LNCAP (cell line): ENCODE data around the gene BMF.

ENCODE experiments used
- CTCF ChIP-seq: fragments of 450-650 bp; IDR thresholded peaks from 2 replicates; pipeline ENCODE4 v1.5.1; 2017; ENCODE audit warnings: mild to moderate bottlenecking

BMF gene

DNA sequence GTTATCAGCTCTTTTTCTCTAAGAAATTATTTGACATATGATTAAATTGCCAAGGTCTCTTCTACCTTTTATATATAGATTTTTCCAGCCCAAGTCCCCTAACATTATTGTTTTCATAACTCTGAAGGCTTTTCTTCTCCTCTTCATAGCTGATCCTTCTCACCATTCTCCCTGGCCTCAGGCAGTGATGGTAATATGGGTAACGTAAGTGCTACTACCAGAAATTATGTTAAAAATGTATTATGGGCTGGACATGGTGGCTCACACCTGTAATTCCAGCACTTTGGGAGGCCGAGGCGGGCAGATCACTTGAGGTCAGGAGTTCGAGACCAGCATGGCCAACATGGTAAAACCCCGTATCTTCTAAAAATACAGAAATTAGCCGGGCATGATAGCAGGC, 29.2 kb downstream of the BMF start:
- TF ChIP-seq CTCF: no peak

DNA sequence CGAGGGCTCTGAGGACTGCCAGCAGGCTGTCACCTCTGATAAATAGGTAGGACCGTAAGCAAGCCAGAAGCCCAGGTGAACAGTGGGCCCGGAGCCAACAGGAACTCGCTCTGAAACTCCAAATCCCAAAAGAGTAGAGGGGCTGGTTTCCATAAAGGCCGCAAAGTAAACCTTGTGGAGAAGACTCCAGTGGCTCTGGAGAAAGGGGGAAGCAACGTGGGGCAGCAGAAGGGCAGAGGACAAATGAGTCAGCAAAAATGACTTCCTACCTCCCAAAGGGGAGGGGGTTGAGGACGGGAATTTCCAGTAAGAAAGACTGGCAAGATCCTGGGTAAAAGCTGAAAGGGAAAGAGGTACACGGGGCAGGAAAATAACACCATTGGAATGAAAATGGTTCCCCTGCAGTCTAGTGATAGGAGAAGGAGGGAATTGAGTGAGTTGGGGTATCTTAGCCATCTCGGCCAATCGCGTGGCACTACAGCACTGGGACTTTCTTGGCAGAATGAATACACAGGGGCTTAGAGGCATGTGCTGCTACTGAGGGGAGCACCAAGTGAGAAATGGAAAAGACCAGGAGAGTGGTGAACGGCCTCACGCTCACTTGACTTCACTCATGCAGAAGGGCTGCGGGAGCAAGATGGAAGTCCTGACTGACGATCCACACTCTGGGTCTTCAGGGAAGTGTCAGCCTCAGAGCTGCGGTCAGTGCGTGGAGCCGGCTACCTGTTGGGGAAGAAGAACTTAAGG, 33.2 kb downstream of the BMF start:
- no peak for TF ChIP-seq CTCF

DNA sequence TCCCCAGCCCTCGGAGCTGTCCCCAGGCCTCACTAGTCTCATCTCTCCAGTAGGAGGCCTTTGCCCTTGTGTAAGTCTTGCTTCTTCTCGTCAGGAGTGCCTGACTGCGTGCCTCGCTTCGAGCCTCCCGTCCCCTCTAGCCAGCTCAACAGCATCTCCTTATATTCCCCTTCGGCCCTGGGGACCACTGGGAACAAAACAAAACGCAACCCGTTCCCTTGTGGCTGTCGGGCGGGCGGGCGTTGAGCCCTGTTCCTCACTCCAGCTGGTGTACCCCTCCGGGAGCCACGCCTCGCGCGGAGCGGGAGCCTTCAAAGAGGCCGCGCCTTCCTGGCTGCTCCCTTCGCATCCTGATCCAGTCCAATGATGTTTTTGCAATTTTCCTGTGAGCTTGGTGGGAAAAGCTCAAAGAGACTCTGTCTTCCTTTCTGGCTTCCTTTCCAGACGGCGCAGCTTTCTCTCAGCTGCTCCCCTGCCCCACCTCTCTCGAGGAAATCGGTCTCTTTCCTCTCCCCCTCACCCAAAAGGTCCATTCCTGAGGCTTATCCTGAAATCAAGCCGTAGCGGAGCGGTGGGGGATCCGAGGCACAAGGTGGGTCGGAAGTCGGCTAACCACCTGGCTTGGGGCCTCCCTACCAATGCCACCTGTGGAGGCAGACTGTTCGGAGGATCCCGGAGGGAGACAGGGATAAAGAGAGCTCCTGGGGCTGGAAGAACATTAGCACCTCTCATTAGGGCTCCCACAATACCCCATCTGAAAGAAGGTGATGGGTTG, 36.3 kb downstream of the BMF start:
- no peak for TF ChIP-seq CTCF

DNA sequence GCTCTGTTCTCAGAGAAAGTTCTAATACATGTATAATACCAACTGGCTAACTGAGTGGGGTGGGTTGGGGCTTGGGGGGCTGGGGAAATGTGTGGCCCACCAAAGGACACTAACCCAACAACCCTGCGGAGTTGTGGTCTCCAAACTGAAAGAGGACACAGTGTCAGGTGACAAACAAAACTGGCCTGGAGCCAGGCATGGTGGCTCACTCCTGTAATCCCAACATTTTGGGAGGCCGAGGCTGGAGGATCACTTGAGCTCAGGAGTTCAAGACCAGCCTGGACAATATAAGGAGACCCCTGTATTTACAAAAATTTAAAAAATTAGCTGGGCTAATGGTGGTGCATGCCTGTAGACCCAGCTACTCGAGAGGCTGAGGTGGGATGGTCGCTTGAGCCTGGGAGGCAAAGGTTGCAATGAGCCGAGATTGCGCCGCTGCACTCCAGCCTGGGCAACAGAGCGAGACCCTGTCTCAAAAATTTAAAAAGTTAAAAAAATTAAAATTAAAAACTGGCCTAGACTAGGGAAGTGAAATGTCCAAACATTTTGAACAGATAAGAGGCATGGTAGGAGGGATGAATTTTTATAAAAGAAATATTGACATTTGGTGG, 38.0 kb downstream of the BMF start:
- no peak for TF ChIP-seq CTCF

DNA sequence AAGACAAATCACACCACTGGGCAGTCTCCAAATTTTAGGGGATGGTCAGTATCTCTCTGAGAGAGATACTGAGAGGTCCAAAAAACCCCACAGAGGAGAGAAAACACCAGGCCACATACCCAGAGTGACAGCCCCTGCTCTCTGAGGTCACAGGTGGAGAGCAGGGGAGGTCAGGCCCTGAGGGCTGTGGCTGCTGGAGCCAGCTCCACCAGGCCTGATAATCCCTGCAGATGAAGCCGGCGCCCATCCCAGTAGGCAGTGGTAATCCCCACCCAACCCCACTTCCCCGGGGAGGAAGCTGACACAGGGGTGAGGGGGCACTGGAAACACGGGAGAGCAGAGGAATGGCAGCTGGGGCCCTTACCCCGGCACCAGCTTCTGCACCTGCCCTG, 38.5 kb downstream of the BMF start:
- no peak for TF ChIP-seq CTCF

DNA sequence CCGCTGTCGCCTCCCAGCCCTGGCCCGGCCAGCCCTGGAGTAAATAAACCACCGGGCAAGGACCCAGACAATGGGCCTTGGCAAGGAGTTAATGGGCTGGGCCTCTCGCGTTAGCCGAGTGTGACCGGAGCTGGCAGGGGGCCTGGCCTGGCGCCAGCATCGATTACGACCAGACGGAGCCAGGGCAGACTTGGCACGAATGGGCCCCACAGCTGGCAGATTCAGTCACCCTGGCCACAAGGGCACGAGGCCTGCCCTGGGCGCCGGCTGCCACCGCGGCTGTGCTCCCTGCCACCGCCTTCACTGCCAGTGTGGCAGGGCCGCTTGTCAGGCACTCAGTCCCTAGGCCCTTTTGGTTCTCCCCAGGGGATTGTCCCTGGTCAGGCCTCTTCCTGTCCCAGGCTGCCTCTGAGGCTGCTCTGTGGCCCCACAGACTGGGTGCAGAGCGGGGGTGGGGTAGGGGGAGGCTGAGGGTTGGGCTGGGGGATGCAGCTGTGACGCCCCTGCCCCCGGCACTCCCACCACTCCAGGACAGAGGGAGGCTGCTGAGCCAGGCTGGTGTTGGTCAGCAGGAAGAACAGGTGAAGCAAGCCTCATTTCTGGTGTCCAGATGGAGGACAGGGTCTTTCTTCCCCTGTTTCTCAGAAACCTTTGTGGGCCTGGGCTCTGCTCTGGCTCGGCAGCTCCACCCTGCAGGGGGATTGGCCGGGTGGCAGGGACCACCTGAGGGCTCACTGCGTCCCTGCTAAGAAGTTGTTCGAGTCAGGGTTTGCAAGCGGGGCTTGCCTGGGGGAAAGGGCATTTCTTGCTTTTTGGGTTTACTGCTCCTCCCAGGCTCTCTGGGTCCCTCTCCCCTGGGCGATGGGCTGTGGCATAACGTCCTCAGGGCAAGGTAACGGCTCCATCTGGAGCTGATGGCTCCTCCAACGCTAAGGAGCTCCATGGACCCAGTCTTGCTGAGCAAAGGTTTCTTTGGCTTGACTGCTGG, 39.2 kb downstream of the BMF start:
- TF ChIP-seq CTCF: no peak
